Peyer's patch (tissue), 4 donors: Measurements from ENCODE around the gene DOCK1.

Experiments
- CTCF ChIP-seq, 6 experiments: fragments of 450-650 bp in 4 of 6; fragments of 200-600 bp in 2 of 6; sonication (generic) in 1 of 6; IDR thresholded peaks; one replicate each; pipeline ENCODE4 v1.5.1; 2017 to 2019; ENCODE audit warnings: antibody characterized with exemption in 6 of 6, mild to moderate bottlenecking in 3 of 6, moderate library complexity in 1 of 6
- POLR2A ChIP-seq, 2 donors: fragments of 450-650 bp; IDR thresholded peaks; one replicate each; pipeline ENCODE4 v1.5.1; 2017; ENCODE audit warnings: antibody characterized with exemption in 2 of 2, mild to moderate bottlenecking in 2 of 2, moderate library complexity in 2 of 2

- TF ChIP-seq CTCF (IDR thresholded peaks at IDR 0.05) (no peak), POLR2A (IDR thresholded peaks at IDR 0.05) (no peak)
Observed at GRCh38 chr10:127013691-127014473, 108.7 kb downstream of the DOCK1 start.
